Left lobe of liver (tissue), 2 donors: Measurements from ENCODE around the gene U2AF2. TPM values are rescaled to one million over a fixed set of nuclear protein-coding genes. Genes with fewer than 3 reads are reported as not detected.

ENCODE experiments used
- ATAC-seq: fragments of 200-7000 bp; cut with Tn5 transposase; one replicate; pipeline ENCODE4 v1.9.1; 2020; ENCODE audit warnings: mild to moderate bottlenecking, moderate library complexity
- DNase-seq: peaks from one replicate; pipeline ENCODE4 v3.0.0-alpha.2; 2020; ENCODE audit warnings: low spot score
- total RNA-seq: library from RNA; stranded (reverse); gene quantifications from one replicate; pipeline ENCODE4 v1.2.1, GENCODE V29; 2021
- donor health status: DM: no; HTN: no; CAD: no; lungs with moderate emphysema.
- donor health status: DM: no; HTN: yes; CAD: no.

U2AF2 gene
- total RNA-seq, 1 donor from 2014 or later = 61.7 TPM

- no peak for ATAC-seq
- DNase-seq = no peak
These were observed 18.6 kb downstream of the U2AF2 start for GRCh38 chr19:55673465-55673864.

DNA sequence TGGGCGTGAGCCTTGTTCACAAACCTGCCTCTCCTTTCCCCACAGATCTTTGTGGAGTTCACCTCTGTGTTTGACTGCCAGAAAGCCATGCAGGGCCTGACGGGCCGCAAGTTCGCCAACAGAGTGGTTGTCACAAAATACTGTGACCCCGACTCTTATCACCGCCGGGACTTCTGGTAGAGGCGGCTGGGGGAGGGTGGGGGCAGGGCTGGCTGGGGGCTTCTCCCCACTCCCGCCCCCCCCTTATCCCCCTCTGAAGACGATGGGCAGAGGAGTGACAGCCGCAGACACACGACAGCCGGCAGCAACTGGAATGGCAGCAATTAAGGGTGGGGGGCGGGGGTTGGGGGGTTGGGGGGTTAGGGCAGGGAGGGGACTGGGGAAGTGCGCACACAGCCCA lies 19.1 kb downstream of the U2AF2 start:
- DNase-seq = no peak
- no peak for ATAC-seq

- ATAC-seq (no peak), DNase-seq (no peak)
These were observed 19.6 kb downstream of the U2AF2 start for GRCh38 chr19:55674459-55674840.

DNA sequence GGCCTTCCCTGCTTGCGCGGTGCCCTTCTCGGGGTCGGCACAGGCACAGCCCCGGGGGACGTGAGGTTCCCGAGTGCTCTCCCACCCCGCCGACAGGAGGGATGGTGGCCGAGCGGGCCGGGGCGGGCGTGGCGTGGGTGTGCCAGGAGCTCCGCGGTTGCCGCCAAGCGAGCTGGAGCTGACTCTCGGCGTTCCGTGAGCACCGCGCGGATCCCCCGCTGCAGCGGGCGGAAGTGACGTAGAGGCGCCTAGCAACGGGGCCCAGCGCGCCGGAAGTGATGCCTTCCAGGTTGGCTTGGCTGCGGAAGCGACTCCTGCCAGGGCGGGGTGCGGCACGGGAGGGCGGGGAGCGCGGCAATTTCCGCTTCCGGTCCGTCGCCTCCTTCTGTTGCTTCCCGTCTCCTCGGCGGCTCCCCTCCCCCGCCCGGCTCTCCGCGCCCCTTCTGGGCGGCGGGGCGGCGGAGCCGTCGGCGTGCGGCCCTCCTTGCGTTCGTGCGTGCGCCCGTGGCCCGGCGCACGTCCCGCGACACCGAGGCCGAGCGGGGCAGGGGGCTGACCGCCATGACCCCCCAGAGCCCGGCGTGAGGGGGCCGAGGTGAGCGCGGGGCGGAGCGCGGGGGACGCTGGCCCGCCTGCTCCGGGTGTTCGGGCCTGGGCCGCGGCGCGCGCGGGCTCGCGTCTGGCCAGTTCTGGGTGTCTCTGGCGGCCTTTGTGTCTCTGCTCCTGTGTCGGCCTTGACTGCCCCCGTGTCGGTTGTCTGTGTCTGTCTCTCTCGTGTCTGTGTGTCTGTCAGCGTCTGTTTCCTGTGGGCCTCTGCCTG lies 20.2 kb downstream of the U2AF2 start, which contains the start of gene EPN1:
EPN1 (plus strand) TSS at position 386 of the 820 bp plus-strand sequence. CDS start 3,402 bp downstream, outside the sequence.
- peak; percentile 87 for ATAC-seq

DNA sequence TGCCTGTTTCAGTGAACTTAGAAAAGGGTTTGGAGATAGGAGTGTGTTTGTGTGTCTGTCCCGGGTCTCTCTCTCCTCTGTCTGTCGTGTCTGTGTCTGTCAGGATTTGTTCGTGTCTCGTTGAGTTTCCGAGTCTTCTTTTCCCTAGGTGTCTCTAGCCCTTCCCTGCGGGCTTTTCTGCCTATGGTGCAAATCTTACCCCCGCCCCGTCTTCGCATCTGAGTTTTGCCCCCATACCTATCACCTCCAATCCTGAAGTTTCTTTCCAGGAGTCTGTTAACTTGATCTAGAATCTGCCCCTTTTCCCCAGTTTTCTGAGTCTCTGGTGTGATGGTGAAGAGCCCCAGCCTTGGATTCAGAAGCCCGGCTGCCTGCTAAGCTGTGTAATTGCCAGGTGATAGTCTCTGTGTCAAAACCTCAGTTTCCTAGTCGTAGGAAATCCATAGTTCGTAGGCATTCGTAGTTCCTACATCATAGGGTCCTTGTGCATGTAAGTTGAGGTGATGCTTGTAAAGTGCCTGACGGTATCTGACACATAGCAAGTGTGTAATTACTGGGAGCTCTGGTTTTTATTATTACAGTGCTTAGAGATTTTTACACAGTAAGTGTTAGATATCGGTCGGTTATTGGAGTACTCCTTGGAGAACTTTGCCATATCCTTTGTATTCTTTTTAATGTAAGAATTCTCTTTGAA lies 21.0 kb downstream of the U2AF2 start:
- no peak for DNase-seq
- no peak for ATAC-seq

More for the DNA sequence above, 20.2 kb downstream of the U2AF2 start, which contains the start of gene EPN1:
- peak; percentile 97 for DNase-seq

- DNase-seq (peak; percentile 75), ATAC-seq (peak; percentile 15)
These were observed 21.5 kb downstream of the U2AF2 start for GRCh38 chr19:55676383-55676782.

DNA sequence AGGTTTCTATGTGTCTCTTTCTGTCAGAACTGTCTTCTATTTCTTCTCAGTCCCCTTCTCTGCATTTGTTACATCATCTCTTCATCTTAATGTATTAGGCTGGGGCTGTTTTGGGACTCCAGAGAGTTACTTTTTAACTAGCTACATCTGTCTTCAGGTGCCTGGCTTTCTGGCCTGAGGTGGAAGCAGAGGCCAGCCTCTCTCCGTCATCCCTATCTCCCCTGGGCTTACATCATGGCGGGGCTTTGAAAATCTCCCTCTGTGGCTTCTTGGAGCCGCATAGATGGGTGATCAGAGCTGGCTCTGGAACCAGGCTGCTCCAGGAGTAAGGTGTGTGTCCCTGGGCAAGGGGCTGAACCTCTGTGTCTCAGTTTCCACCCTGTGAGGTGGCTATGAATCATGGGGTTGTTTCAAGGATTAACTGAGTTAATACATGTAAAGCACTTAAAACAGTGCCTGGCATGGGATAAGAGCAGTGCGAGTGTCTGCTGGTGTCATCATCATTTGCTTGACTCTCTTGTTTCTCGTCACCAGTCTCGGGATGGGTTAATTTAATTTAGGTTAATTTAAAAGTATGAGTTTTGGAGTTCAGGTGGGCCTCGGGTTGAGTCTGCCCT lies 22.2 kb downstream of the U2AF2 start:
- no peak for ATAC-seq
- DNase-seq = no peak

- ATAC-seq (peak; percentile 3), DNase-seq (no peak)
These were observed 22.8 kb downstream of the U2AF2 start for GRCh38 chr19:55677572-55678028.

DNA sequence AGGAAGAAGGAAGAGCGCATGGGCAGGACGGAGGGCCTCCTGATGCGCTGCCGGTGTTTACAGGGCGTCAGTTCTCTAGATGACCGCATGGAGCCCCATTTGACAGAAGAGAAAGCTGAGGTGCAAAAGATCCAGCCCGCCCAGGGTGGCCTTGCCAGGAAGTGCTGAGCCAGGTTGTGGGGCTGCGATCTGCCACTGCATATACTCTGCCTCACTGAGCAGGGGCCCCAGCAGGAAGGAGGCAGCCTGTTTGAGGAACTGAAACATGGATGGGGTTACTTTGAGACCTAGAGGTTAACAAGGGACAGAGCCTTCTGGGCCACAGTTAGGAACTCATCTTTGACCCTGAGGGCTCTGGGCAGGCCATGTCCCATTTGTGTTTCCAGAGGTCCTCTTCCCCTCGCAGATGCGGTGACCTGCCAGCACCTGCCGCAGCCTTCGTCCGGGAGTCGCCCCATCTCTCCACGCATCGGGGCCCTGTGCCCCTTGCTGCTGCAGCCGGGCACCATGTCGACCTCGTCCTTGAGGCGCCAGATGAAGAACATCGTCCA lies 23.4 kb downstream of the U2AF2 start:
- ATAC-seq (peak; percentile 27), DNase-seq (peak; percentile 59)

DNA sequence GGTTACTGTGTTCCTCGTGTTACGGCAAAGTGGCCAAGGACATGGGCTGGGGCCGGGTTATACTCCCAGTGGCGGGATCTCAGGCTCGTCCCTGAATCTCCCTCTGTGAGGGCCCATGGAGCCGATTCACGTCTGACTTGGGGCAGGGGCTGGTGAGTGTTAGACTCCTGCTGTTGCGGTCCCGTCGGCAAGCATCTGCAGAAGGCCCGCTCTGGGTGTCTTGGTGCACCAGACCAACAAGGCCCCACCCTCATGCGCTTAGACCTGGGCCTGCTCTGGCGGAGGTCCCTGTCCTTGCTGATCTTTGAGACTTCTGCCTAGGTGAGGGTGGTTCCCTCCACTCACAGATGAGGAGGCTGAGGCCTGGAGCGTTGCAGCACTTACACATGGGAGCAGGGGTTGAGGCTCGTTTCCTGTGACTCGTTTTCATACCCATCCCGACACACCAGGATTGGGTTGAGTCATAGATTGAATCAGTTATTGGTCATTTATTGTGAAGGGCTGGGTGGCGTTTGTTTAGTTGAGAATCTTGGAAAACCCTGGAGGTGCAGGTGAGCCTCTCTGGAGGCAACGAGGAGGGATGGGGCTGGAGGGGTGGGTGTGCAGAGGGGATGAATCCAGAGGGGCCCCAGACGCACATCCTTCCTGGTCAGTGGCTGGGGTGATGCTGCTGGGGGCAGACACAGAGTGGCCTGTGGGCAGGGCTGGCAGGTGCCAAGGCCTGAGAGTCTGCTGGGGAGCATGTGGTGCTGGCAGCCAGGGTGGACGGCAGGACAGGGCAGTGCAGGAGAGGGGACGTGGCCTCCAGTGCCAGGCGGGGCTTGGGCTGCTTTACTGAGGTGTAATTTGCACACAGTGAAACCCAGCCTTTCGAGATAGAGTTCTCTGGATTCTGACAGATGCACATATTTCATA lies 24.8 kb downstream of the U2AF2 start:
- DNase-seq = no peak
- no peak for ATAC-seq

DNA sequence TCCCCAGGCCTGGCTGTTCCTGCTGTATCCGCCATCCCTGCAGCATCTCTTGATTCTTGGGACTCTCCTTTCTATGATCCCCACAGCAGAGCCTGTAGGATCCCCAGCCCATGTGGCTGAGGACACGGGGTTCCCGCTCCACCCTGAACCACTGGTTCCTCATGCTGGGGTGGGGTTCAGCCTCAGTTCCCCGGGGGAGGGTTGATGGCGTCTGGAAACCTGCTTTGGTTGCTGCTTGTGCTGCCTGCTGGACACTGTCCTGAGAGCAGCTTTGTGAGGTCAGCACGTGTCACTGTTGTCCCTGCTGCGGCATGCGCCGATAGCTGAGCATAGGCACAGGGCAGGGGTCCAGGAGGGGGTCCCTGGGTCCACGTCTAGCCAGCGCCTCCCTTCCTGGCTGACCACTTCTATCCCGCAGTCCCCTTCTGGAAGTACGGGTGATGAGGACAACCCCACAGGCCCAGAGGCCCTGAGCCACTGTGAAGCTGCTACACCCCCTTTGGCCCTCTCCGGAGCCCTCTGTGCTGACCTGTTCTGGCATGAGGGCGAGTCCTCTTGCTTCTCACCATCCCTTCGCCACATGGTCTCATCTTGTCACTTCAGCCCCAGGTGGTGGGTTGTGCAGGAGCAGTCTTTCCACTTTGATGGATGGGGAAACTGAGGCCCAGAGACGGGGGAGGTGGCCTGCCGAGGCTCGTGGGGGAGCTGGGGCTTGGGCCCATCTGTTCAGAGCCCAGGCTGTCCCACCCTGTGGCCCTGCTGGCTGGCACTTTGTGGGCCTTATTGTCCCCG lies 25.7 kb downstream of the U2AF2 start:
- no peak for ATAC-seq
- DNase-seq = no peak

DNA sequence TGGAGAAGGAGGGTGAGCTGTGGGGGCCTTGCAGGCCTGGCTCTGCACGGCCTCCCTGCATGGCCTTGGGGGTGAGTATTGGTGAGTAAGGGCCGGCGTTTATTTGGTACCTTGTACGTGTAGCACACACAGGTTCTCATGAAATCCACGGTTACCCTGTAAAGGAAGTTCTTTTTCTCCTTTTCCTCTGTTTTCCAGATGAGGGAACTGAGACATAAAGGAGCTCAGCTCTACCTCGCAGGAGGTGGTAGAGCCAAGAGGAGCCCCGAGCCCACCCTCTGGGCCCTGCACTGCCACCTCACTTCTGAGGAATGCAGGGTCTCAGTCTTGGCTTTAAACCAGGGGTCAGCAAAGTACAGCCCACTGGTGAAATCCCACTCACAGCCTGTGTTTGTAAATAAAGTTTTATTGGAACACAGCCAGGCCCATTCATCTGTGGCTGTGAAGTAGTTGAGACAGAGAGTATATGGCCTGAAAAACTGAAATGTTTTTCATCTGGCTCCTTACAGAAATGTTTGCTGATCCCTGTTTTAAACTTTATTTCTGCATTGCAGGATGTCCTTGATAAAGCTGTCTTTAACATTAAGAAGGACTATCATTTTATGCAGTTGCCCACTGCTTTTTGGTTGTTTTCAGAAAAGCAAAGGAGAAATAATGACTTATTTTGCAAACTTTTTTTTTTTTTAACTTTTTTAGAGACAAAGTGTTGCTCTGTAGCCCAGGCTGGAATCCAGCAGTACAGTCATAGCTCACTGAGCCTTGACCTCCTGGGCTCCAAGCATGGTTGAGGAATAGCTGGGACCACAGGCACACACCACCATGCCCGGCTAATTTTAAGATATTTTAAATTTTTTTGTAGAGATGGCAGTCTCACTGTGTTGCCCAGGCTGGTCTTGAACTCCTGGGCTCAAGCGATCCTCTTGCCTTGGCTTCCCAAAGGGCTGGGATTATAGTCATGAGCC lies 26.6 kb downstream of the U2AF2 start:
- no peak for DNase-seq

DNA sequence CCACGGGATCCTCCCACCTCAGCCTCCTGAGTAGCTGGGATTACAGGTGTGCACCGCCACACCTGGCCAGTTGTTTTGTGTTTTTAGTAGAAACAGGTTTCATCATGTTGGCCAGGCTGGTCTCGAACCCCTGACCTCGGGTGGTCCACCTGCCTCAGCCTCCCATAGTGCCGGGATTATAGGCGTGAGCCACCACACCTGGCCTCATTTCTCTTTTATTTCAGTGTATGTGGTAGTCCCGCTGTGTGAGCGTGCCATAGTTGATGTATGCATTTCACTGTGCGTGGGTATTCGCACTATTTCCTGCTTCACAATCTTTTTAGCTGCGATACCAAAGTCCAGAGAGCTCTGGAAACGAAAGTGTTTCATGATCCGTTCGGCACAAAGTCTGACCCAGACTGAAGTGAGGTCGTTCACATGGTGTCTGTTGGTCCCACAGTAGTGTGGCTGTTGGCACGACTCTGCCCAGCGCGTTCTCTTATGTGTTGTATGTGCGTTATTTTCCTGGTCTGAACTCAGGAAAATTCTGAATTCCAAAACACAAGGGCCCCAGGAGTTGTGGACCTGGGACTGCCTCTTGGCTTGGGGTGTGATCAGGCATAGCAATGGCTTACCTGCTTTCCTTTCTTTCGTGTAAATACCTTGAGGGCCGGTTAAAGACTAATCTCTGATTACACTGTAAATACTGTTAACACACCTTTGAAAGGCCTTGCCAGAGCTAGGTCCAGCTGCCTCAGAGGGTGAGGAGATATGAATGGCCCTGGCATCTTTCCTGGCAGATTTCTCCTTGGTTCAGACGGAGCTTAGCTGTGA lies 28.8 kb downstream of the U2AF2 start:
- ATAC-seq (peak; percentile 85), DNase-seq (peak; percentile 82)

More for the DNA sequence above, 26.6 kb downstream of the U2AF2 start:
- no peak for ATAC-seq

DNA sequence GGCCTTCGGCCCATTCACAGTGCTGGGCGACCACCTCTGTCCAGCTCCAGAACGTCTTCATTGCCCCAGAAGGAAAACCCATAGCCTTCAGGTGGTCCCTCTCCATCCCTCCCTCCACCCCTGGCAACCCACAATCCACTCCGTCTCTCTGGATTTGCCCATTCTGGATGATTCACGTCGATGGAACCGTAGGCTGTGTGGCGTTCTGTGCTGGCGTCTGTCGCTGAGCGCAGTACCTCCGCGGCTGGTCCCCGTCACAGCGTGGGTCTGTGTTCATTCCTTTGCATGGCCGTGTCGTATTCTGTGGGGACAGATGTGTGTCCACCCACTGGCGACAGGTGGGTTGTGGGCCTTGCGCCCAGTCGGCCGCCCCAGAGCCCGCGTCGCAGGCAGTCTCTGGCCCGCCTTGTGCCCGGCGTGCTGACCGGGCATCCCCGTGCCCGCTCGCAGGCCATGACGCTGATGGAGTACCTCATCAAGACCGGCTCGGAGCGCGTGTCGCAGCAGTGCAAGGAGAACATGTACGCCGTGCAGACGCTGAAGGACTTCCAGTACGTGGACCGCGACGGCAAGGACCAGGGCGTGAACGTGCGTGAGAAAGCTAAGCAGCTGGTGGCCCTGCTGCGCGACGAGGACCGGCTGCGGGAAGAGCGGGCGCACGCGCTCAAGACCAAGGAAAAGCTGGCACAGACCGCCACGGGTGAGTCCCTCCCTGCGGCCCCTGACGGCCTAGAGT lies 30.3 kb downstream of the U2AF2 start:
- ATAC-seq (no peak), DNase-seq (no peak)

- no peak for DNase-seq
- ATAC-seq = no peak
These were observed 30.9 kb downstream of the U2AF2 start for GRCh38 chr19:55685776-55686175.

DNA sequence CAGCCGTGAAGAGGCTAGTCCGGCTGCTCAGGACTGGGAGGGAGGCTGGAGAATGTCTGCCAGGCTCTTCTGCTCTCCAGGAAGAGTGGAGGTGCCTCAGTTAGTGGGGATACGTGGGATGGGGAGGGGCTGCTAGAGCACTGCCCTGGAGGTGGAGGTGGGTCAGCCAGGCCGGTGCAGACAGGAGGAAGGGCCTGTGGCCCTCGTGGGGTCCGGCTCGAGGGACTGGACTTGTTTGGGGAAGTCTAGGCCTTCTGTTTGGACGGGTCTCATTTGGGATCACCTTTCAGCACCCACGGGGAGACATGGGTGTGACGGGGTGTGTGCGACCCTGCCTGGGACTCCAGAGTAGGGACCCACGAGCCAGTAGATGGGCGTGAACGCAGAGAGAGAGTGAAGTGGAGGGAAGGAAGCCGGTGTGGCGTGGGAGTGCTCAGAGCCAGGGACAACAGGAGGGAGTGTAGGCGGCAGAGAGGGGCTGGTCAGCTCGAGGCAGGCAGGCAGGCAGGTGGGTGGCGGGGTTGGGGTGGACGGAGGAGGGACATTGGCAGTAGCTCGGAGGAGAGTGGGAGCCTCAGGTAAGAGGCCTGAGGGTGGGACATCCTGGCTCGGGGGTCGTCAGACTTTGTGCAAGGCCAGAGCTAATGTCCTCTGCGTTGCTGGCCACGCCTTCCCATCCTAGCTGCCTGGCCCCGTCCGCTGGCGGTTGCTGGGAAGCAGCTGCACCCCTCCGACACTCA lies 31.6 kb downstream of the U2AF2 start:
- ATAC-seq = no peak
- no peak for DNase-seq
